HT-29 (cell line): ENCODE measurements around the gene METTL16. TPM values are rescaled to one million over a fixed set of nuclear protein-coding genes. Genes with fewer than 3 reads are reported as not detected.
"Not testable (repeated sequence)": the region's sequence is repeated elsewhere in the genome, so short reads cannot be mapped to it uniquely, and the experiment has no call there.

ENCODE experiments used
- DNase-seq: peaks from one replicate; pipeline ENCODE4 v3.0.0-alpha.2; 2015; ENCODE audit warnings: low spot score
- total RNA-seq: library from RNA; depleted of rRNA; stranded (reverse); fragments of >200 nt; shearing (Covaris generic); gene quantifications from 2 replicates; pipeline ENCODE4 v1.2.3, GENCODE V29; 2014; rRNA removed

METTL16 gene, protein sequence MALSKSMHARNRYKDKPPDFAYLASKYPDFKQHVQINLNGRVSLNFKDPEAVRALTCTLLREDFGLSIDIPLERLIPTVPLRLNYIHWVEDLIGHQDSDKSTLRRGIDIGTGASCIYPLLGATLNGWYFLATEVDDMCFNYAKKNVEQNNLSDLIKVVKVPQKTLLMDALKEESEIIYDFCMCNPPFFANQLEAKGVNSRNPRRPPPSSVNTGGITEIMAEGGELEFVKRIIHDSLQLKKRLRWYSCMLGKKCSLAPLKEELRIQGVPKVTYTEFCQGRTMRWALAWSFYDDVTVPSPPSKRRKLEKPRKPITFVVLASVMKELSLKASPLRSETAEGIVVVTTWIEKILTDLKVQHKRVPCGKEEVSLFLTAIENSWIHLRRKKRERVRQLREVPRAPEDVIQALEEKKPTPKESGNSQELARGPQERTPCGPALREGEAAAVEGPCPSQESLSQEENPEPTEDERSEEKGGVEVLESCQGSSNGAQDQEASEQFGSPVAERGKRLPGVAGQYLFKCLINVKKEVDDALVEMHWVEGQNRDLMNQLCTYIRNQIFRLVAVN
- total RNA-seq, result 9.4 and 10.2 TPM in 2 replicates

DNA sequence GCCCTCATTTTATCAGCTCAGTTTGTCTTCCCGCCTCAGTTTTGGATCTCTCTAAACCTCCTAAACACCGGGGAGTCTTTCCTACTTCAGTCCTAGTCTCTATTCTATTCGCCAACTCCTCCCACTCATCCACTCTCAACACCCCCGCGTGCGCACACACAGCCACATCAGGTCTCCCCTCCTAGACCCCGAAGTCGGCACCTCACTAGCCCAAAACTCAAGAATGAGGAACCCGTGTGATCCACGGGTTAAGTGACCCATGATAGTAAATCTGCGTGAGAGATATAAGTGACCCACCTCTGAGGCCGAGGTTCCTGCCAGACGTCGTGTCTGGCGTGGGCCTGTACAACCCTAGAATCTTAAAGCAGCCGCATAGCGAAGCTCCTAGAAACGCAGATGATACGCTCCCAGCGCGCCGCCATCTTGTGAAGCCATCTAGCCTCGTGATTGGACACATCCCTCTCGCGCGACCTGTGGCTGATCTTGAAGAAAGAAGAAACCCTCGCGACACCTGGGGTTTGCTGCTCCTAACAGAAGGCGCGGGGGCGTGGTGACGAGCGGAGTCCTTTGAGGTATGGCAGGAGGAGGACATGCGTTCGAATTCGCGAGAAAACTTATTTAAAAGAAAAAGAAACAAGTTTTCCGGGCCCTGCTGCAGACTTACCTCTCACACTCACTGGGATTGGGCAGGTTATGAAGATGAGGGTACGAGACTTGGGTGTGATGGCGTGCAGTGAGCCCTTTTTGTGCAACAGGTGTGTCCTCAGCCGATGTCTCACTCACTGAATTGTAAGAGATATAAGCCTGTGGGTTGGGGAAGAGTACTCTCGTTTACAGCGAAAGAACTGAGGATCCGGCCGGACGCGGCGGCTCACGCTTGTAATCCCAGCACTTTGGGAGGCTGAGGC, at the start of gene METTL16:
Gene METTL16 (minus strand): TSS at position 427 of the 908 bp plus-strand sequence. CDS start 9,557 bp downstream, outside the sequence.
- peak; percentile 95 for DNase-seq

DNA sequence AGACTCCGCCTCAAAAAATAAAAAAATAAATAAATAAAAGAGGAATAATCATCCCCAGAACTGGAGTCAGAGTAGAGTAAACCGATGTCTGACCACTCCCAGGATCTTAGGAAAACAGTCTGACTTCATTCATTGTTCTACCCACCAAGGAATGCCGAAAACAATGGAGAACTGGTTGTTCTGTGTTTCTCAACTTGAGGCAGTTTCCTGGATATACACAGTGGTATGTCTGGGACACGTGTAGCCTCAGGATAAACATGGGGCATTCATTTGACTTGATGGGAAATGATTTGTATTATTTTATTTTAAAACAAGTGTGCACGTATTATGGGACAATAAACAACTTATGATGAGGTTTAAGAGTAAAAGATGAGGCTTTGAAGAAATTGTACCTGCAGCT, 49.0 kb upstream of the METTL16 start:
- no peak for DNase-seq

DNA sequence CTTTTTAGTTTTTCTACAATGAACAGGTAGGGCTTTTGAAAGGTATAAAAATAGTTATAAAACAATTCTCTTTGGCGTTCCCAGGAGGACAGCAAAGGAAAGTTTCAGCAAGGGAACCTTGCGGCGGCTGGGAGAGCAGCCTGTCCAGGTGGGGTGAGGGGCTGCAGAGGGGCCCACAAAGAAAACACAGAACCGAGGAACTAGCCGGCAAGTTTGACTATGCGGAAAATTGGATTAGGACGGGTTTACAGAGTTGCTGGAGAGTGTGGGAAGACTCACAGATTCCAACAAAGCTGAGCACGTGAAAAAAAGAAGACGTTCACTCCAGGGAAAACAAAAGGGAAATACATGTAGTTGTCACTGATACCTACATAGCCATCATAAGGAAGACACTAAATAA, 40.2 kb upstream of the METTL16 start:
- no peak for DNase-seq

DNA sequence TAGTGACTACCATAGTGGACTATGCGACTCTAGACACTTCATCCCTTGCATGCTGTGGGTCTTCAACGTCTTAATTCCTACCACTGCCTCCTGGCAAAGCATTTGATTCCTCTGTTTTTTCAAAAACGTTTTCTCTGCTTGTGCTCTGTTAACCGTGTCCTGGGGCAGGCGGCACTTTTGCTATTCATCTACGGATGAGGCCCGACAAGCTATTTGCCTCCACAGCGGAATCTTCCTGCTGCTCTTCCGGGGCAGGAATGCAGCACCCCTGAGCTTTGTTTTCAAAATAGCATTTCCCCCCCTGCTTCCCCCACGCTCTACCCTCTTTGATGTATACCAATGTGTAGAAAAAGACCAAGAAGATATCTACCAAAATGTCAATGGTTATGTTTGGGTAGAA, 39.8 kb upstream of the METTL16 start:
- no peak for DNase-seq

DNA sequence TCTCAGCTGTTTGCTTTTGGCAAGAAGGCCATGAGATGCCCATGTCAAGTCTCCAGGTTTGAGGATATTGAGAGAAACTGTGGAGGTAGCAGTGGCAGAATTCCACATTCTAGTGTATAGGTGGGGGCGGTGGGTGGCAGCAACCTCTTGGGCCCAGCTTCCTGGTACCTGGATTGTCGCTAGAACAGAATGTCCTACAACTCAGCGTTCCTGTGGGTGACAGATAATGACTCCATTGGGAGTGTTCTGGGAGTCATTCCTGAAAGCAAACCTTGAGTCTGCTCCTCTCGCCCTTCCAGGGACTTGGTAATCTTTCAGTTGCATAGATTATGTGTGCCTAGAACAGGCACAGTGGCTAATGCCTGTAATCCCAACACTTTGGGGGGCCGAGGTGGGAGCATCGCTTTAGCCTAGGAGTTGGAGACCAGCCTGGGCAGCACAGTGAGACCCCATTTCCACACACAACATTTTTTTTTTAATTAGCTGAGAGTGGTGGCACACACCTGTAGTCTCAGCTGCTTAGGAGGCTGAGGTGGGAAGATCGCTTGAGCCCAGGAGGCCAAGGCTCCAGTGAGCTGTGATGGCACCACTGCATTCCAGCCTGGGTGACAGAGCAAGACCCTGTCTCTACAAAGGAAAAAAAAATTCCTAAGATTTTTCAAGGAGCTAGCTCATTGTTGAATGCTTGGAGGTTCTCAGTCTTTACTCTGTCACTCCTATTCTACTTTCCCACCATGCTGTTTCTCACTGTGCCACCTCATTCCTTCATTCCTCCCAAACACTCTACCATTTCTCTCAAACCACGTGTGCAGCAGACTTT, 37.9 kb upstream of the METTL16 start:
- no peak for DNase-seq

DNA sequence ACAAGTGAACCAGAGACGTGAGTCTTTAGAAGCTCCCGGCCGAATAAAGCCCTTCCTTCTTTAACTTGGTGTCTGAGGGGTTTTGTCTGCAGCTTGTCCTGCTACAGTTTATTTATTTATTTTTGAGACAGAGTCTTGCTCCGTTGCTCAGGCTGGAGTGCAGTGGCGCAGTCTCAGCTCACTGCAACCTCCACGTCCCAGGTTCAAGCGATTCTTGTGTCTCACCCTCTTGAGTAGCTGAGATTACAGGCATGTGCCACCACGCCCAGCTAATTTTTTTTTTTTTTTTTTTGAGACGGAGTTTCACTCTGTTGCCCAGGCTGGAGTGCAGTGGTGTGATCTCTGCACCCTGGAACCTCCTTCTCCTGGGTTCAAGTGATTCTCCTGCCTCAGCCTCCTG, 36.3 kb upstream of the METTL16 start:
- not testable (repeated sequence) for DNase-seq

DNA sequence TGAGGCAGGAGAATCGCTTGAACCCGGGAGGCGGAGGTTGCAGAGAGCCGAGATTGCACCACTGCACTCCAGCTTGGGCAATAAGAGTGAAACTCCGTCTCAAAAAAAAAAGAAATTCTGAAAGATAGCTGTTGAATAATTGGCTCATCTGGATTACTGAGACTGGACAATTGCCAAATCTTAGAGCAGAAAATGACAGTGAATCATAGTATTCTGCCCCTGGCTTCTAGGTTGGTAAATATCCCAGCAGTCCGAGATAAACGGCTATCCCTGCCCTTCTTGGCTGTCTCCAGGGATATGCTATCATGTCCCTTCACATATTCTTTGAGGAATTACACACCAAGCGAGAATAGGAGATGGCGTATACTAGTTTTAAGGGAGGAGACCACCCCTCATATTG, 35.5 kb upstream of the METTL16 start:
- no peak for DNase-seq

DNA sequence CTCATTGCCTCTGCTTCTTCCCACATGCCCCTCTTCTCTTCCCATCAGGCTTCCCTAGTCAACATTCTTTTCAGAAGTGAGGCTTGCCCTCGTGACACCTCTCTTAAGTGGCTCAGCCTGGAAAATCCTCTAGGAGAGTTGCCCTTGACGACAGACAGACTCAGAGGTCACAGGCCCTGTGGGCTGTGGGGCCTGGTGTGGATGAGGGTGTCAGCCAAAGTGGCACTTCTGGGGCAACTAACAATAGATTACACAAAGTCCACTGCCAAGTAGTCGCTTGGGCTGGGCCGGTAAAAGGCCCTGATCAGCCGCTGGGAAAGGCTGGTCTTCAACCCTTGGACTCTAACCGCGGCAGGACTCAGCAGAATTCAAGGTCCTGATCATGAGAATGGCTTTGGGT, 33.7 kb upstream of the METTL16 start:
- DNase-seq, result no peak

DNA sequence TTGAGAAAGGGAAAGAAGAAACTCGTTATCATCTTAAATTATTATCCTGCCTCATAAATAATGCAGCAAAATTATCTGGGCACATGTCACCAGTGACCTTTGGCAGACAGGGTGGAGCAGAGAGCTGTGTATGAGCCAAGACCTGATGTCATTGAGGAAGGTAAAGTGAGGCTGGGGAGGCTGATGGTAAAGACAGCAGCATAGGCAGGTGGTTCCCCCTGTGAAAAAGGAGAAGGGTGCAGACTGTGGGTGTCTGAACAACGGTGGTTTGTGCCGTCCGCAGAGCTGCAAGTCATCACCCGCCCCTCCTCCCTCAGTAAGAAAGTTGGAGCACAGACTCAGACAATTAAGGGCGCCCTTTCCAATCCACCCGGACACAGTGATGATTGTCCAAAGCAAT, 30.8 kb upstream of the METTL16 start:
- no peak for DNase-seq

DNA sequence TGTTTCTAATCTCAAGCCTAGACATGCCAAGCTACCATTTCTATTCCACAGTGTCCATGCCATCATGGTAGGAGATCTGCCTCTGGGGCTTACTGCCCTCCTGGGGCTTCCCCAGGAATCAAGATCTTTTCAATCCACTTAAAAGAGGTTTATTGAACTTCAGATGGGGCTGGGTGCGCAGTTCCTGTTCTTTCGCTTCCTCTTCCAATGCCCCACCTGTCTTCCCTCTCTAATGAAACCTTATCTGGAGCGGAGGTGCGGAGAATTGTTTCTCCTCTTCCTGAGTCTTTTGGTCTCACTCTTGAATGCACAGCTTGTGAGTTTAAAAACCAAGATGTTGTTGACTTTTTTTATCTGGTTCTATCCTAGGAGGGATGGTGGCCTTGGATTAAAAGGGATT, 30.4 kb upstream of the METTL16 start:
- DNase-seq, result no peak

DNA sequence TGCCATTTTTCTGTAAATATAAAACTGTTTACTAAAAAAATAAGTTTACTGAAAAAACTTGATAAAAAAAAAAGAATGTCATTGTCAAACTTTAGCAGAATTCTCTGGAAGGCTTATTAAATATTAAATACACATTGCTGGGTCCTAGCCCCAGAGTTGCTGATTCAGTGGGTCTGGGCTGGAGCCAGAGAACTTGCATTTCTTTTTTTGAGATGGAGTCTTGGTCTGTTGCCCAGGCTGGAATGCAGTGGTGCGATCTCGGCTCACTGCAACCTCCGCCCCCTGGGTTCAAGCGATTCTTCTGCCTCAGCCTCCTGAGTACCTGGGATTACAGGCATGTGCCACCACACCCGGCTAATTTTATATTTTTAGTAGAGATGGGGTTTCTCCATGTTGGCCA, 25.9 kb upstream of the METTL16 start:
- DNase-seq, result not testable (repeated sequence)

DNA sequence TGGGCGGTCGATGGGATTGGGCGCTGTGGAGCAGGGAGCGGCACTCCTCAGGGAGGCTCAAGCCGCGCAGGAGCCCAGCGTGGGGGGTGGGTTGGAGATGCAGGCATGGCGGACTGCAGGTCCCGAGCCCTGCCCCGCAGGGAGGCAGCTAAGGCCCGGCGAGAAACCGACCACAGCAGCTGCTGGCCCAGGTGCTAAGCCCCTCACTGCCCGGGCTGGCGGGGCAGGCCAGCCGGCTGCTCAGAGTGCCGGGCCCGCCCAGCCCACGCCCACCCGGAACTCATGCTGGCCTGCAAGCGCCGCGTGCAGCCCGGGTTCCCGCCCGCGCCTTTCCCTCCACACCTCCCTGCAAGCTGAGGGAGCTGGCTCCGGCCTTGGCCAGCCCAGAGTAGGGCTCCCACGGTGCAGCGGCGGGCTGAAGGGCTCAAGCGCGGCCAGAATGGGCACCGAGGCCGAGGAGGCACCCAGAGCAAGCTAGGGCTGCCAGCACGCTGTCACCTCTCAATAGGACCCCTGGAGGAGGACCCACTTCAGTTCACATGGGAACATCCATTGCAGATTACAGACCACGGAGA, 20.5 kb upstream of the METTL16 start:
- no peak for DNase-seq

DNA sequence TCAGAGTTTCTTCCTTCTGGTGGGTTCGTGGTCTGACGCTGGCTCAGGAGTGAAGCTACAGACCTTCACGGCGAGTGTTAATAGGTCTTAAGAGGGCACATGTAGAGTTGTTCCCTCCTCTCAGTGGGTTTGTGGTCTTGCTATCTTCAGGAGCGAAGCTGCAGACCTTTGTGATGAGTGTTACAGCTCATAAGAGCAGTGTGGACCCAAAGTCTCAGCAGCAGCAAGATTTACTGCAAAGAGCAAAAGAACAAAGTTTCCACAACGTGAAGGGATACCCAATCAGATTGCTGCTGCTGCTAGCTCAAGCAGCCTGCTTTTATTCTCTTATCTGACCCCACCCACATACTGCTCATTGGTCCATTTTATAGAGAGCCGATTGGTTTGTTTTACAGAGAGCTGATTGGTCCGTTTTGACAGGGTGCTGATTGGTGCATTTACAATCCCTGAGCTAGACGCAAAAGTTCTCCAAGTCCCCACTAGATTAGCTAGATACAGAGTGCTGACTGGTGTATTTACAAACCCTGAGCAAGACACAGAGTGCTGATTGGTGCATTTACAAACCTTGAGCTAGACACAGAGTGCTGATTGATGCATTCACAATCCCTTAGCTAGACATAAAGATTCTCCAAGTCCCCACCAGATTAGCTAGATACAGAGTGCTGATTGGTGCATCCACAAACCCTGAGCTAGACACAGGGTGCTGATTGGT, 19.7 kb upstream of the METTL16 start:
- not testable (repeated sequence) for DNase-seq

DNA sequence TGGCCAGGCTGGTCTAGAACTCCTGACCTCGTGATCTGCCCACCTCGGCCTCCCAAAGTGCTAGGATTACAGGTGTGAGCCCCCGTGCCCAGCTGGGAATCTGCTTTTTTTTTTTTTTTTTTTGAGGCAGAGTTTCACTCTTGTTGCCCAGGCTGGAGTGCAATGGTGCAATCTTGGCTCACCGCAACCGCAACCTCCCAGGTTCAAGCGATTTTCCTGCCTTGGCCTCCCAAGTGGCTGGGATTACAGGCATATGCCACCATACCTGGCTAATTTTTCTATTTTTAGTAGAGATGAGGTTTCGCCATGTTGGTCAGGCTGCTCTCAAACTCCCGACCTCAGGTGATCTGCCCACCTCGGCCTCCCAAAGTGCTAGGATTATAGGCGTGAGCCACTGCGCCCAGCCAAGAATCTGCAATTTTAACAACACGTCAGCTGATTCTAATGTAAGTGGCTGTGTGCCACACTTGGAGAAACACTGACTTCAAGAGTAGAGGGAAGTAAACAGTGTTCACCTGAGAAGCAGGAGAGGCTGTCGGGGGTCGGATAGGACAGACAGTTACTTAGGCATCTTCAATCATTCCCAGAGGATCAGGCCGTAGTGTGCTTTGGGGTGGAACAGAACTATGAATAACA, 10.2 kb upstream of the METTL16 start:
- not testable (repeated sequence) for DNase-seq

DNA sequence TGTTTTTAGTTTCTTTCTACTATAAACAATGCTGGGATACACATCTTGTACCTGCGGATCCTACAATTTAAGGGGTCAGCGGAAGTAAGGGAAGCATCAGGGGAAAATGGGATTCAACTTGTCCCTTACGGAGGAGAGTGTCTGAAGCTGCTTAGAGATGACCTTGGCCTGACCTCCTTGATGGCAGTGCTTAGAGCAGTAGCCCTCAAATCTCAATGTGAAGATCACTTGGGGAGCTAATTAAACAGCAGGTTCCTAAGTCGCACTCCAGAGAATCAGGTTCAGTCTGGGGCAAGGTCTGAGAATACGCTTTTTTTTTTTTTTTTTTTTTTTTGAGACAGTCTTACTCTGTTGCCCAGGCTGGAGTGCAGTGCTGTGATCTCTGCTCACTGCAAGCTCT, 9.6 kb upstream of the METTL16 start:
- no peak for DNase-seq

DNA sequence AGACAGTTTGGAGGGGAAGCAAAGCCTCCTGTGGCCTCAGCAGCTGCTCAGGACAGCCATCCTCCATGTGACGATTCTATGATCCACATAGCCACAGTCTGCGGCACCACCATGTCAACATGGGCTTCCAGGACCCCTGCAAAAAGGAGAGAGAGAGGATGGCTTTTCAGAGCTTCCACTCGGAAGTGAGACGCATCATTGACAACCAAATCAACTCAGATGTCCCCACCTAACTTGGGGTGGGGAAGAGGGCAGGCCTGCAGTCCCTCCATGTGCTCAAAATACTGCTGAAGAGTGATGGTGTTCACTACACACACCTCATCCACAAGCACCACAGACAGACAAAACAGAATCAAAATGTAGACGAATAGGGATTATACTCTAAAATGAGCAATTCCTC, 5.9 kb upstream of the METTL16 start:
- no peak for DNase-seq

DNA sequence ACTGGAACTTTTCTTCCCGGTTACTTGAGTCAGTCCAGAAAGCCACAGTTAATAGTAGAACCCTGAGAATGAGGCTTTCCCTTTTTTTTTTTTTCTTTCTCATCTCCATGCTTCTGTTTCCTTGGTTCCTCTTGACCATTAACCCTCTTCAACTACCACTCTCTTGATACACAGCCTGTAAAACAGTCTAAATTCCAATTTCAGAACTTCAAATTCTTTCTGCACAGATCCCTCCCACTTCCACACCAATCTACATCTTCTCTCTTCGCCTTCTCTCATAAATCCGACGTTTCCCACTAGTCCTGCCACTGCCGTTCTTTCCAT, 588 bp downstream of the METTL16 start:
- no peak for DNase-seq

DNA sequence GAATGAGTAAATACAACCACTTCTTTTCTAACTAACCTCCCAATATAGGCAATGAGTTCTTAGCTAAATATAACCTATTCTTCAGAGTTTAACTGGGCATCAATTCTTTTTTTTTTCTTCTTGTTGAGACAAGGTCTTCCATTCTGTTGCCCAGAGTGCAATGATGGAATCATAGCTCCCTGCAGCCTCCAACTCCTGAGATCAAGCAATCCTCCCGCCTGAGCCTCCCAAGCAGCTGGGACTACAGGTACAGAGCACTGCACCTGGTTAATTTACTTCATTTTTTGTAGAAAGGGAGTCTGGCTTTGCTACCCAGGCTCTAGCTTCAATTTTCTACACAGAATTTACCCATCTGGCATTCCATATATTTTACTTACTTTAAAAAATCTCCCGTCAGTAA, 1.1 kb downstream of the METTL16 start:
- DNase-seq, result no peak

DNA sequence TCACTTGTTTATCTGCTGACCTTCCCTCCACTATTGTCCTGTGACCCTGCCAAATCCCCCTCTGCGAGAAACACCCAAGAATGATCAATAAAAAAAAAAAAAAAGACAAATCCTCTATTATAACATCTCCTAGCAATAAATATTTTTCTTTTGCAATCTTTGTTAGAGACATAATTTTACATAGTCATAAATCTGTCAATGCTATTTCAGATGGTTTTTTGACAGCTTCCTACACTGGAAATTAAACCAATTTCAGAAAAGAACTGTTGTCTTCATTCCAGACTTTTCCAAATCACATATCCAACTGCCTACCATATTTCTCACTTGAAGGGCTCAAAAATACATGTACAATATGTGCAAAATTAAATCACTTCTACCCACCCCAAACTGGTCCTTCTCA, 3.7 kb downstream of the METTL16 start:
- no peak for DNase-seq

DNA sequence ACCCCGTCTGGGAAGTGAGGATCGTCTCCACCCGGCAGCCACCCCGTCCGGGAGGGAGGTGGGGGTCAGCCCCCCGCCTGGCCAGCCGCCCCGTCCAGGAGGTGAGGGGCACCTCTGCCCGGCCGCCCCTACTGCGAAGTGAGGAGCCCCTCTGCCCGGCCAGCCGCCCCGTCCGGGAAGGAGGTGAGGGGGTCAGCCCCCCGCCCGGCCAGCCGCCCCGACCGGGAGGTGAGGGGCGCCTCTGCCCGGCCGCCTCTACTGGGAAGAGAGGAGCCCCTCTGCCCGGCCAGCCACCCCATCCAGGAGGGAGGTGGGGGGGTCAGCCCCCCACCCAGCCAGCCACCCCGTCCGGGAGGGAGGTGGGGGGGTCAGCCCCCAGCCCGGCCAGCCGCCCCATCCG, 4.7 kb downstream of the METTL16 start:
- not testable (repeated sequence) for DNase-seq
